H9 (cell line): ENCODE measurements around the gene GSN. TPM values are rescaled to one million over a fixed set of nuclear protein-coding genes. Genes with fewer than 3 reads are reported as not detected.

Source experiments
- DNase-seq: peaks from one replicate; pipeline ENCODE4 v3.0.0-alpha.2; 2017
- H2AFZ ChIP-seq: one replicate; pipeline ENCODE4 v1.6.1; 2013; ENCODE audit warnings: mild to moderate bottlenecking, low read length, control low read depth, moderate library complexity
- H2AK5ac ChIP-seq: 2 replicates; pipeline ENCODE4 v1.6.1; 2013; ENCODE audit warnings: low read length, control low read depth, mixed read lengths; ENCODE audit not compliant: insufficient read length
- H2BK120ac ChIP-seq: one replicate; pipeline ENCODE4 v1.6.1; 2013; ENCODE audit warnings: low read depth, mild to moderate bottlenecking, low read length, control low read depth, inconsistent platforms; ENCODE audit not compliant: poor library complexity, severe bottlenecking
- H2BK12ac ChIP-seq: 2 replicates; pipeline ENCODE4 v1.6.1; 2013; ENCODE audit warnings: low read length, control low read depth, mixed read lengths, low read depth; ENCODE audit not compliant: insufficient read length
- H2BK15ac ChIP-seq: 2 replicates; pipeline ENCODE4 v1.6.1; 2013; ENCODE audit warnings: low read depth, low read length, control low read depth
- H2BK20ac ChIP-seq: one replicate; pipeline ENCODE4 v1.6.1; 2013; ENCODE audit warnings: low read depth, mild to moderate bottlenecking, low read length, control low read depth, inconsistent platforms; ENCODE audit not compliant: poor library complexity, severe bottlenecking
- H2BK5ac ChIP-seq: 2 replicates; pipeline ENCODE4 v1.6.1; 2013; ENCODE audit warnings: low read length, control low read depth, mixed read lengths; ENCODE audit not compliant: insufficient read length
- H3K14ac ChIP-seq: 2 replicates; pipeline ENCODE4 v1.6.1; 2013; ENCODE audit warnings: low read length, control low read depth; ENCODE audit not compliant: insufficient read depth
- H3K18ac ChIP-seq: 2 replicates; pipeline ENCODE4 v1.6.1; 2013; ENCODE audit warnings: low read depth, mild to moderate bottlenecking, mixed read lengths, low read length, control low read depth; ENCODE audit not compliant: insufficient read length
- H3K23ac ChIP-seq: 2 replicates; pipeline ENCODE4 v1.6.1; 2013; ENCODE audit warnings: low read length, control low read depth, mixed read lengths, low read depth; ENCODE audit not compliant: insufficient read length
- H3K23me2 ChIP-seq: 2 replicates; pipeline ENCODE4 v1.6.1; 2013; ENCODE audit warnings: low read depth, mild to moderate bottlenecking, mixed read lengths, low read length, control low read depth; ENCODE audit not compliant: insufficient read length, poor library complexity, severe bottlenecking
- H3K27ac ChIP-seq: 2 replicates; pipeline ENCODE4 v1.5.1; 2013; ENCODE audit warnings: low read length, control low read depth, mixed read lengths, low read depth; ENCODE audit not compliant: insufficient read length
- H3K27me3 ChIP-seq: 2 replicates; pipeline ENCODE4 v1.6.1; 2013; ENCODE audit warnings: low read length, control low read depth, inconsistent platforms; ENCODE audit not compliant: insufficient read depth
- H3K4ac ChIP-seq: 2 replicates; pipeline ENCODE4 v1.6.1; 2013; ENCODE audit warnings: low read depth, mild to moderate bottlenecking, control low read depth, inconsistent platforms, low read length, moderate library complexity
- H3K4me1 ChIP-seq: 2 replicates; pipeline ENCODE4 v1.6.1; 2013; ENCODE audit warnings: low read length, control low read depth, inconsistent platforms; ENCODE audit not compliant: insufficient read depth
- H3K4me2 ChIP-seq: 2 replicates; pipeline ENCODE4 v1.6.1; 2013; ENCODE audit warnings: low read length, control low read depth, mixed read lengths; ENCODE audit not compliant: insufficient read length, insufficient read depth
- H3K56ac ChIP-seq: 2 replicates; pipeline ENCODE4 v1.6.1; 2013; ENCODE audit warnings: low read depth, mild to moderate bottlenecking, mixed read lengths, low read length, control low read depth; ENCODE audit not compliant: insufficient read length
- H3K79me1 ChIP-seq: 2 replicates; pipeline ENCODE4 v1.6.1; 2013; ENCODE audit warnings: low read depth, mild to moderate bottlenecking, moderate library complexity, low read length, control low read depth, inconsistent platforms; ENCODE audit not compliant: insufficient read depth, poor library complexity, severe bottlenecking
- H3K79me2 ChIP-seq: 2 replicates; pipeline ENCODE4 v1.6.1; 2013; ENCODE audit warnings: low read length, control low read depth, inconsistent platforms; ENCODE audit not compliant: insufficient read depth
- H3K9ac ChIP-seq: 2 replicates; pipeline ENCODE4 v1.6.1; 2013; ENCODE audit warnings: low read length, control low read depth, mixed read lengths; ENCODE audit not compliant: insufficient read length; ENCODE audit errors: extremely low read depth
- H3K9me3 ChIP-seq: one replicate; pipeline ENCODE4 v1.6.1; 2013; ENCODE audit warnings: low read depth, low read length, inconsistent platforms; ENCODE audit not compliant: control insufficient read depth
- H3T11ph ChIP-seq: one replicate; pipeline ENCODE4 v1.6.1; 2013; ENCODE audit warnings: mild to moderate bottlenecking, low read length, control low read depth, inconsistent platforms
- H4K20me1 ChIP-seq: one replicate; pipeline ENCODE4 v1.6.1; 2013; ENCODE audit not compliant: control insufficient read depth, insufficient read length, insufficient read depth
- H4K5ac ChIP-seq: 2 replicates; pipeline ENCODE4 v1.6.1; 2013; ENCODE audit warnings: low read depth, mild to moderate bottlenecking, mixed read lengths, low read length, control low read depth; ENCODE audit not compliant: insufficient read length
- H4K8ac ChIP-seq: replicated peaks from 2 replicates; pipeline ENCODE4 v1.6.1; 2013; ENCODE audit warnings: low read length, control low read depth, mixed read lengths, low read depth; ENCODE audit not compliant: insufficient read length
- H4K91ac ChIP-seq: 2 replicates; pipeline ENCODE4 v1.6.1; 2013; ENCODE audit warnings: low read depth, mild to moderate bottlenecking, moderate library complexity, mixed read lengths, low read length, control low read depth; ENCODE audit not compliant: insufficient read length
- H3K27ac Mint-ChIP-seq, 3 experiments: 2 replicates in 2 of 3; 3 replicates in 1 of 3; pipeline ENCODE4 v1.8.0; 2020 to 2021; ENCODE audit warnings: mixed read lengths in 3 of 3, mild to moderate bottlenecking in 1 of 3, moderate library complexity in 1 of 3
- H3K27me3 Mint-ChIP-seq: 2 replicates; pipeline ENCODE4 v1.8.0; 2021; ENCODE audit warnings: low read depth, mild to moderate bottlenecking, moderate library complexity, mixed read lengths
- H3K36me3 Mint-ChIP-seq, 3 experiments: 2 replicates in 2 of 3; 3 replicates in 1 of 3; pipeline ENCODE4 v1.8.0; 2020 to 2021; ENCODE audit warnings: low read depth in 3 of 3, mixed read lengths in 3 of 3; ENCODE audit not compliant: insufficient read depth in 1 of 3
- H3K4me1 Mint-ChIP-seq, 2 experiments: 2 replicates each; pipeline ENCODE4 v1.8.0; 2020; ENCODE audit warnings: mixed read lengths in 2 of 2
- H3K4me3 Mint-ChIP-seq, 2 experiments: 2 replicates in 1 of 2; 3 replicates in 1 of 2; pipeline ENCODE4 v1.8.0; 2020 to 2021; ENCODE audit warnings: mild to moderate bottlenecking in 2 of 2, mixed read lengths in 2 of 2, moderate library complexity in 1 of 2
- H3K9me3 Mint-ChIP-seq, 2 experiments: 2 replicates in 1 of 2; 3 replicates in 1 of 2; pipeline ENCODE4 v1.8.0; 2020; ENCODE audit warnings: mild to moderate bottlenecking in 2 of 2, mixed read lengths in 2 of 2, moderate library complexity in 1 of 2
- WGBS: extraction: QIAGEN DNeasy Blood & Tissue Kit; methylation state at CpG from one replicate; pipeline ENCODE4 v1.1.7; 2013; ENCODE audit warnings: missing lambda C conversion rate, low lambda C conversion rate, mixed read lengths; ENCODE audit not compliant: insufficient read length; ENCODE audit errors: extremely low coverage; 5-methylcytosine and 5-hydroxymethylcytosine counted together
- total RNA-seq: library from RNA; stranded (reverse); gene quantifications from 2 replicates; pipeline ENCODE4 v1.2.1, GENCODE V29; 2021
- TF ChIP-seq, protein P1 (sequence below): fragments of 200-600 bp; sonication (generic); conservative IDR thresholded peaks from 3 replicates; pipeline ENCODE4 v1.8.0; 2021; ENCODE audit warnings: antibody characterized with exemption, mild to moderate bottlenecking

Gene GSN
- total RNA-seq, 1 experiment from 2014 or later = 14.9 TPM

DNA sequence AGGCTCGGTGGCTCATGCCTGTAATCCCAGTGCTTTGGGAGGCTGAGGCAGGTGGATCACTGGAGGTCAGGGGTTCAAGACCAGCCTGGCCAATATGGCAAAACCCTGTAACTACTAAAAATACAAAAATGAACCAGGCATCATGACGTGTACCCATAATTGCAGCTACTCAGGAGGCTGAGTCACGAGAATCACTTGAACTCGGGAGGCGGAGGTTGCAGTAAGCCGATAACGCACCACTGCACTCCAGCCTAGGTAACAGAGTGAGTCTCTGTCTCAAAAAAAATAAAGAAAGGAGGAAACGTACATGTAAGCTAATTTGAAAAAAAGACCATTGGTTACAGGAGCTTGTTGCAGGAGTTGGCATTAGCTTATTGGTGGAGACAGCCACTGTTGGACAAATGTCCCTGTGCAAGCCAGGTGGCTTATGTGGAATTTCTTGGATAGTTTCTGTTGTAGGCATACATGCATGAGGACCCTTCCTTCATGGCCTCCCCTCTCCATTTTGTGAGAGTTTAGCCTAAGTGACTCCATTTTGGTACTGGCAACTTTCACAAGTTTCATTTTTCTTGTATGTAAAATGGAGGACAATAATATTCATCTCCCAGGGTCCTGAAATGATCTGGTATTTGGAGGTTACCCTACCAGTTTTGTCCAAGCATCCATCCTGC, 49.5 kb upstream of the GSN start:
- H4K8ac ChIP-seq = no peak overlapping the region
- H2BK15ac ChIP-seq = no peak overlapping the region
- 0 out of 2 replicates have a peak, but pooled peaks cover 2% of the 10 kb centered on the region for H3K27me3 ChIP-seq
- no peak overlapping the region for H2AK5ac ChIP-seq
- H2BK120ac ChIP-seq = no peak overlapping the region
- H4K91ac ChIP-seq = no peak overlapping the region
- no peak overlapping the region for H2AFZ ChIP-seq
- no peaks in the 10 kb centered on the region for H3K9me3 Mint-ChIP-seq
- WGBS = no CpG with 5 or more reads among the region's 8 CpGs
- H4K5ac ChIP-seq = no peak overlapping the region
- H3T11ph ChIP-seq = no peak overlapping the region
- H3K4me1 ChIP-seq = peaks cover 12% of the 10 kb centered on the region; the same call in 1 of the 2 replicates
- no peak overlapping the region for H3K14ac ChIP-seq
- no peak overlapping the region for H2BK12ac ChIP-seq
- H3K79me2 ChIP-seq = no peaks in the 10 kb centered on the region
- H3K18ac ChIP-seq = no peak overlapping the region
- TF ChIP-seq, protein P1, sequence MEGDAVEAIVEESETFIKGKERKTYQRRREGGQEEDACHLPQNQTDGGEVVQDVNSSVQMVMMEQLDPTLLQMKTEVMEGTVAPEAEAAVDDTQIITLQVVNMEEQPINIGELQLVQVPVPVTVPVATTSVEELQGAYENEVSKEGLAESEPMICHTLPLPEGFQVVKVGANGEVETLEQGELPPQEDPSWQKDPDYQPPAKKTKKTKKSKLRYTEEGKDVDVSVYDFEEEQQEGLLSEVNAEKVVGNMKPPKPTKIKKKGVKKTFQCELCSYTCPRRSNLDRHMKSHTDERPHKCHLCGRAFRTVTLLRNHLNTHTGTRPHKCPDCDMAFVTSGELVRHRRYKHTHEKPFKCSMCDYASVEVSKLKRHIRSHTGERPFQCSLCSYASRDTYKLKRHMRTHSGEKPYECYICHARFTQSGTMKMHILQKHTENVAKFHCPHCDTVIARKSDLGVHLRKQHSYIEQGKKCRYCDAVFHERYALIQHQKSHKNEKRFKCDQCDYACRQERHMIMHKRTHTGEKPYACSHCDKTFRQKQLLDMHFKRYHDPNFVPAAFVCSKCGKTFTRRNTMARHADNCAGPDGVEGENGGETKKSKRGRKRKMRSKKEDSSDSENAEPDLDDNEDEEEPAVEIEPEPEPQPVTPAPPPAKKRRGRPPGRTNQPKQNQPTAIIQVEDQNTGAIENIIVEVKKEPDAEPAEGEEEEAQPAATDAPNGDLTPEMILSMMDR = no peak
- peaks cover 54% of the 10 kb centered on the region for H3K27me3 Mint-ChIP-seq
- no peak overlapping the region for H3K4me3 Mint-ChIP-seq
- no peak overlapping the region for H3K27ac Mint-ChIP-seq
- H3K9ac ChIP-seq = no peak overlapping the region
- H3K4me2 ChIP-seq = no peak overlapping the region
- no peak overlapping the region for H2BK5ac ChIP-seq
- no peak overlapping the region for H2BK20ac ChIP-seq
- H3K56ac ChIP-seq = no peak overlapping the region
- no peak overlapping the region for H3K23ac ChIP-seq
- H3K9me3 ChIP-seq = no peaks in the 10 kb centered on the region
- H4K20me1 ChIP-seq = no peaks in the 10 kb centered on the region
- H3K4ac ChIP-seq = no peak overlapping the region
- H3K23me2 ChIP-seq = no peaks in the 10 kb centered on the region
- peaks cover 42 to 49% of the 10 kb centered on the region in 2 experiments for H3K4me1 Mint-ChIP-seq
- DNase-seq = no peak
- no peaks in the 10 kb centered on the region for H3K79me1 ChIP-seq
- no peak overlapping the region for H3K27ac ChIP-seq
- H3K36me3 Mint-ChIP-seq = no peaks in the 10 kb centered on the region; a peak in 1 of 7 replicates
